Fibroblast of skin of scalp (primary cell): Measurements from ENCODE around the gene HOXD8.
A peak's percentile ranks its signal among the peaks of the same experiment; 100 is the strongest.

Experiments
- DNase-seq: peaks from one replicate; pipeline ENCODE4 v3.0.0-alpha.2; 2013

Gene HOXD8

DNA sequence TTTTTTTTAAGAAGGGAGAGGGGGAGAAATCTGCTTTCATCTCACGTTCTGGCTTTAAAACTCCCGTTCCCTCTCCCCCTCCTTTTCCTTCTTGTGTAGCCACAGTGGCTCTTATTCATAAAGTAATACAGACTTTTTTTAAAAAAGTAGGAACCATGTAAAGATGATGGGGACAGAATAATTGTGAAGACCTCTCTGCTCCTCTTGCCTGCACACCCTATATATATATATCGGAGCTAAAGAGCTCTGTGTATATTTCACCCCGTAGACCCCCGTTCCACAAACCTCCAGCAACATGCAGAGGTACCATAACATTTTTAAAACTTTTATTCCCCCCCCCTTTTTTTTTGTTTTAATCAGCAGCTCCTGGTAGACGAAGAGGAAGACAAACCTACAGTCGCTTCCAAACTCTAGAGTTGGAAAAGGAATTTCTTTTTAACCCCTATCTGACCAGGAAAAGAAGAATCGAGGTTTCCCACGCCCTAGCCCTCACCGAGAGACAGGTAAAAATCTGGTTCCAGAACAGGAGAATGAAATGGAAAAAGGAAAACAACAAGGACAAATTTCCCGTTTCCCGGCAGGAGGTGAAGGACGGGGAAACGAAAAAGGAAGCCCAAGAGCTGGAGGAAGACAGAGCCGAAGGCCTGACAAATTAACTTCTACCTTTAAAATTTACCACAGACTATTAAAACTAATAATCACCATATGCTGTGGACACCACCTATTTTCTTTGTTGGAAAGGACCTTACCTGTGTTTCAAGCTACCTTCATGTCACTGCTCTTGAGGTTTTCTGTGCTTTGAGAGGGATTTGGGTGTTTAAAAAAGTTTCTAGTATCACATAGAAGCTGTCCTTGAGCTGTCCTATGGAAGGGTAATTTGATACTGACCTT lies 1.7 kb downstream of the HOXD8 start:
- DNase-seq = no peak

DNA sequence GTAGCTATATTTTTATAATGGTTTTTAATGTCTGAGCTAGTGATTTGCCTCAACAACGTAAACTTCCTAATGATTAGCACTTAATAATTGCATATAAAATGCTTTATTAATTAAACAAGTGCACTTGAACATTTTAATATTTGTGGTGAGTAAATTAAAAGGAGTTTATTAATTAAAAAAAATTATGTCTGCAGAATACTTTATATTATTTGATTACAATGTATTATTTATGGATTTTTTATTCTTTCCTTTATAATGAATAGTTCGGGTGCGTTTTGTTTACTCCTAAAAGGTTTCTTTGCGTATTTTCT lies 2.3 kb downstream of the HOXD8 start:
- DNase-seq = no peak

DNA sequence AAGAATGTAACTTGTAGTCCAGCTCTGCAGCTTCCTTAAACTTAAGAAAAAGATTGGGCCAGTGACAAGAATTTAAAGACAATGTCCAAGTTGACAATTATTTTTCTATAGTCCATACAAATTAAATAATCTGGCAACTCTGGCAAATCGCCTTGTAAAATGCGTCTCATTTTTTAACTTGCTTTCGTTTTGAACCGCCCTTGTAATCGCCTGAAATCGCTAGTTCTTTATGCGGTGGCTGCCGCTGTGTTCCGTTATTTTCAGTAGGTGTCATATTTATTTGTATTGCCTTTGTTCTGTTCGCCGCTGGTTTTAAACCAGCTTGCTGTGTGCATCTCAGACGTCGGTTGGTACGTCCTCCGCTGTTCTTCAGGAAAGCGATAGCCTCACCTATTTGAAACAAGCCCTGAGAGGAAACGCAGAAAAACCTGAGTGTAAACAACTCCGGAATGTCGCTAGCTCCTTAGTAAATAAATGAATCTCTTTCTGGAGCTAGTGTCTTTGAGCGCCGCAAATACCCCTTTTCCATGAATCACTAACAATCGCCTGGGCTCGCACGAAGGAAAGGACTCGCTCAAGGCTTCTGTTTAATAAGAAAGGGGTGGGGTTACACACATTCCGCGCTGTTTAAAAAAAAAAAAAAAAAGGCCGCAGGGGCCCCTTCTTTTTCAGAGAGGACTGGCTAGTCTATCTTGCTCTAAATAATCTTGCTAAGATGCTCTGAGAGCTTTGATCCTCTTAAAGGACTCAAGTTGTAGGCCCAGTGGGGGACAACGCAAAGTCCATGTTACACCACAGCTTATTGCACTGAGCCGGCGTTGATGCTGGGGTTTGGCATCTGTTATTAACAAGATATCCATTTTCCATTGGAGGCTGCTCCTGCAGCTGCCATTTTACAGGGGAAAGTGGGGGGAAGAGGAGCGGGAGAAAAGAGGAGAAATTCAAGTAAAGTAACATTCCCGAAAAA lies 3.0 kb downstream of the HOXD8 start:
- peak; percentile 82 for DNase-seq

DNA sequence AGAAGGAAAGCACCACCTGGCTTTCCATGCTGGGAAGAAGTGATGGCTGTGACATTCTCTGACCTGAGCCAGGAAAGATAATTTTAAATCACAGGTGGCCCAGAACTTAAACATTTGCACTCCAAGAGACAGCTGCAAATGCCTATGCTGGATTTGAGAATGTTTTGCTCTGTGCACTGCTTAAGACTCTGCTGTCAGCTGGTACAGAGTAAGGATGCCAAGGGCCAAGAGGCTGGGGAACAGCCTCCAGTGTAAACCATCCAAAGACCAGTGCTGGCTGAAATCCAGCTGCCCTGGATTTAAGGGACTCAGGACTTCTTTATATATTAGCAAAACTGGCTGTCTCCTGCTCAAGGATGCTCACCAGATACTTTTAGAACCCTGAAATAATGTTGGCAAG lies 3.9 kb downstream of the HOXD8 start:
- peak; percentile 14 for DNase-seq

DNA sequence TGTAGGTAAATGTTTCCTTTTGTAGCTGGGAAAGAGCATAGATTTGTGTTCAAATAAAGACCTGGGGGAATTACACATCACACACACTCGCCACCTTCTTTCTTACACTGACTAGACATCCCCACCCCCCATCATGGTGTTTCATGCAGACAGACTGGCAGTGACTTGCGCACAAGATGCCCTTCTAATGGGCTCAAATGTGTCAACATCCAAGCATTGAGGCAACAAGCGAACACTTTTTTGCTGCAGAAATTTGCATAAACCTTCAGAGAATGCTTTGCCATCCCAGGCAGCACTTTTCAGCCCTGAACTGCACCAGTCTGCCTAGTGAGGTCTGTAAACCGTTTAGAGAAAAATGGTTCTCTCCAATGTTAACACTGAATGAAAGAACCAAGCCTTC lies 4.5 kb downstream of the HOXD8 start:
- DNase-seq = peak; percentile 16

DNA sequence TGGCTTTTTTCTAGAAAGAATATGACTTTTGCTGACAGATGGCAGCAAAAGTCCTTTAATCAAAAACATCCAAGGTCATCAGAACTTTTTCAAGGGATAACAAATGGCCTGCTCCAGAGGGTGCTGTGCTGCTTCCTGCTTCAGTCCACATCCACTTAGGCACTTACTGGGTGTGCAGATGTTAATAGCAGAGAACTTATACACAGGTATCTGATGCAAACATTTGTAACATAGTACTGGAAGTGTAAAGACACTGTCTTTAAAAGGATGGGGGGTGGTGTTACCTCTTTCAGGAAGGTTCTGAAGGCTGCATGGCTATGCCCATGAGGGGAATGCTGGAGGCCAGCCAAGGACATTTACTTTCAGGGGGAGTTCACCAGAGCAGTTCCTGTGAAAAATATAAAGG lies 5.5 kb downstream of the HOXD8 start:
- DNase-seq = peak; percentile 83

DNA sequence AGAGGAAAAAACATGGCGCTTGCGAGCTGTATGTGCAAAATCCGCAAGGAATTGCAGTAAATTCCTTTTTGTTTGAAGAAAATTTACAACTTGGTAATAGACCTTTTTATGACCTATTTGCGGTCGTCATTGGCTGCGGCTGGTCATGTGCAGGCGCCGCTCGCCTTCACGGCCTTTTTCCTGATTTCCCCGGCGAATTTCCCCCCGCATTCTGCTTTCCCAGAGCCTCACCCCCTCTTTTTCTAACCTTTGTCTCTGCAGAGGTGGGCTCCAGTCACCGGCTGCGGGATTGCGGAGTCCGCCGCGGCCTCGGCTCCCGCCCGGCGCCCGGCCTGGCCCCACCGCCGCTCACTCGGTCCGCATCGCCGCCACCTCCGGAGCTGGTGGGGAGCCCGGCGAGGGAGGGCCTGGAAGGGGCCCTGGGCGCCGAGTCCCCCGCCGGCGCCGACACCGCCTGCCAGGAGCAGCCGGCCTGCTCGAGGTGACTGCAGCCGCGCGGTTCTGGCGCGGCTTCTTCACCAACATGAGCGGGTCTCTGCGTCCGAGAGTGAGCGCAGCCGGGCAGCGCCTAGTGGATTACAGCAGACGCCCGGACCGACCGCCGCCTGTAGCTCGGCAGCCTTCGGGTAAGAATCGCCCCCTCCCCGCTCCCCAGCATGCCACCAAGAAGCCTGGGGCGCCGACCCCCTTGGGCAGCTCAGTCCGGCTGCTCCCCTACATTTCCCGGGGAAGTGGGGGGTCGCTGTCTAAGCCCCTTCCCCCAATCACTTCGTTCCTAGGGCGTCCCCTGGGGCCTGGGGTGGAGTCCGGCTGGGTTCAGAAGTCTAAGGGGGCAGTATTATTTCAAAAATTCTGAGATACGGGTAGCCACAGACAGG lies 7.1 kb downstream of the HOXD8 start:
- peak; percentile 56 for DNase-seq

DNA sequence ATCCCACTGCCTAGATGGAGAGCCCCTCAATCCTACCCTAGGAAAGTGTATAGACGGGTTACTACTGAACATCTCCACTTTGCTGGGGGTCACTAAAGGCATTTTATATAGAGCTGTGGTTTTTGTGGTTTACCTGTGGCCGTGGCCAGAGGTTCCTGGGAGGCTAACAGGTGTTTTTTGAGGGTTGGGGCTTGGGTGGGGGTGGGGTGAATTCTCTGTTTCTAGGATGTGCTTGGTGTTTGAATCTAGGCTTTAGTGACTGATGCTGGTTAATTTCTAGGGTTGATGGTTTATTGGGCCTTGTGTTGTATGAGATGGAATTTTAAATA lies 7.7 kb downstream of the HOXD8 start:
- no peak for DNase-seq

DNA sequence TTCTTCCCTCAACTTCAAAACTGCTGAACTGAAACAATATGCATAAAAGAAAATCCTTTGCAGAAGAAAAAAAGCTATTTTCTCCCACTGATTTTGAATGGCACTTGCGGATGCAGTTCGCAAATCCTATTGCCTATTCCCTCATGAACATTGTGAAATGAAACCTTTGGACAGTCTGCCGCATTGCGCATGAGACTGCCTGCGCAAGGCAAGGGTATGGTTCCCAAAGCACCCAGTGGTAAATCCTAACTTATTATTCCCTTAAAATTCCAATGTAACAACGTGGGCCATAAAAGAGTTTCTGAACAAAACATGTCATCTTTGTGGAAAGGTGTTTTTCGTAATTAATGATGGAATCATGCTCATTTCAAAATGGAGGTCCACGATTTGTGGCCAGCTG lies 8.4 kb downstream of the HOXD8 start:
- peak; percentile 36 for DNase-seq

DNA sequence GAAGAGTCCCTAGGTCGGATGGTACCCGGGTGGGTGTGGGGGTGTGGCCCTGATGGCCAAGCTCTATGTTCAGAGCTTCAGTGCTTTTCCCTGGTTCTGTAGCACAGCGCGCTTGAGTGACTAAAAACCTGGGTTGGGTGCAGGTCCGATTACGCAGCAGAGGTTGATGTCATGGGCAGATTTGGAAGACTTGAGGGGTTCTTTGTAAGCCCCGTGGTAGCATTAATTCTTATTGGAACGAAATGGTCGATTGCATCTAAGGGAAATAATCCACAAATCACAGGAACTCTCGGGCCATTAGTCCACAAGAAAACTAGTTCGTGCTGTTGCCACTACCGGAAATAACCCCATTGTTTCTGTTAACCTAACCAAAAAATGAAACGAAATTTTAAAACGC lies 9.0 kb downstream of the HOXD8 start:
- DNase-seq = peak; percentile 33

DNA sequence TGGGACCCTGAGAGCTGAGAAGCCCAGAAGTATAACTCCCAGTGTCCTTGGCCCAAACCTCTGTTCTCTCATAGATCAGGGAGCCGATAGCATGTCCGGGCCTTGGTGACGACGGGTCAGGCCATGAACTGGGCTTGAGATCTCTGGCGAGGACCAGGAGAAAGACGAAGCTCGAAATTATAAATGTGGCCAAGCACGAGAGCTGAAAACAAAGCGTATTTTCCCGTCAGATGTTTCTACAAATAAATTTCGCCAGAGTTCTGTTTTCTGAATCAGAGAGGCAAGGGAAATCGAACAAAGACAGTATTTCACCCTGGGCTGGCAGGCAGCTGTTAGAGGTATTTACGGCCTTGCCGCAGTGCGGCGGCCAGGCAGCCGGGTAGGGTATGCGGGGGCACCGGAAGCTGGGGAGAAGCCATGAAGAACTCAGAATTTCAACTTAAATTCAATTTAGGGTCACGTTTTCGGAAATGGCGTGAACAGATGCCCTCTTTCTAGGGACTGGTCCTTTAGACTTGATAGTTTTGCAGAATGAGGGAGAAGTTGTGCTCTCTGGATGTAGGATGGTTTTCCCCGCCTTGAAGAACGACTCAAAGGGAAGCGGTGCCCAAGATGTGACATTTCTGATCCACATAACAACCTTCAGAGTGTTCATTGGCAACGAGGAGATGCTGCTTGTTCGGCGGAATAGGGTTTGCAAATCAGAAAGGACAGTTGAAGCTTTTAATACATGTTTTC lies 9.6 kb downstream of the HOXD8 start:
- DNase-seq = peak; percentile 53

DNA sequence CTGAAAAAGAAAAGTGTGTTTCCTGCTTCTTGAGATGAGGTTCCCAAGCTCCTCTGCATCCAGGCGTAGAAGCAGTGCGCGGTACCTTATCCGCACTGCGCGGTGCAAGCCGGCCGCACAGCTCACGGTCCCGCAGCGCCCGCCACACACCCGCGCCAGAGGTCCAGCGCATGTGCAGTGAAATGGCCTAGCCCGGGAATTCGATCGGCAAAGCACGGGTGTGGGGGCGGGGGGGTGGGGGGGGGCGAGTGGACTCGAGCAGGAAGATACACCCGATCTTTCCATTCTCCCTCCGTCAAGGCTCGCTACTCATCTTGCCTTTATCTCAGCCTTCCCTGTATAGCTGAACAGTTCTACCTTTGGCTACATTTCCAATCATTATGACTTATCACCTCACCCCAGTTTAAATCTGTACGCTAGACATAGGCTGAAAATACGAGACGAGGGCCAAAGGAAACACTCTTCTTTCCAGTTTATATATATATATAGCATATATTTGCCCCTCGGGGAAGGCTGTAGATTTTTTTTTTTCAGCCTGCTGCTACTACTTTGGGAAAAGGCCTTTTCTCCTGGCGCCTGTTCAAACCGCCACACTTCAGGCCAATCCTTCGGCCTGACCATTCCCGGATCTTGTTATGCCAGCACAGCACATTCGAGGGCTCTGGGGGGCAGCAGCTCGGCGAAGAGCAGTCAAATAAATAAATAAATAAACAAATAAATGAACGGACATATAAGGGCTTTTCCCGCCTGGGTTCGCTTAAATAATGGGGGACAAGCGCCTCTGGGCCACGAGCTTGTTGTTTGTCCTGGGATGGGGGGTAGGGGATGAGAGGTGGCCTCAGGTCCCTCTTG lies 10.4 kb downstream of the HOXD8 start:
- DNase-seq = peak; percentile 82

DNA sequence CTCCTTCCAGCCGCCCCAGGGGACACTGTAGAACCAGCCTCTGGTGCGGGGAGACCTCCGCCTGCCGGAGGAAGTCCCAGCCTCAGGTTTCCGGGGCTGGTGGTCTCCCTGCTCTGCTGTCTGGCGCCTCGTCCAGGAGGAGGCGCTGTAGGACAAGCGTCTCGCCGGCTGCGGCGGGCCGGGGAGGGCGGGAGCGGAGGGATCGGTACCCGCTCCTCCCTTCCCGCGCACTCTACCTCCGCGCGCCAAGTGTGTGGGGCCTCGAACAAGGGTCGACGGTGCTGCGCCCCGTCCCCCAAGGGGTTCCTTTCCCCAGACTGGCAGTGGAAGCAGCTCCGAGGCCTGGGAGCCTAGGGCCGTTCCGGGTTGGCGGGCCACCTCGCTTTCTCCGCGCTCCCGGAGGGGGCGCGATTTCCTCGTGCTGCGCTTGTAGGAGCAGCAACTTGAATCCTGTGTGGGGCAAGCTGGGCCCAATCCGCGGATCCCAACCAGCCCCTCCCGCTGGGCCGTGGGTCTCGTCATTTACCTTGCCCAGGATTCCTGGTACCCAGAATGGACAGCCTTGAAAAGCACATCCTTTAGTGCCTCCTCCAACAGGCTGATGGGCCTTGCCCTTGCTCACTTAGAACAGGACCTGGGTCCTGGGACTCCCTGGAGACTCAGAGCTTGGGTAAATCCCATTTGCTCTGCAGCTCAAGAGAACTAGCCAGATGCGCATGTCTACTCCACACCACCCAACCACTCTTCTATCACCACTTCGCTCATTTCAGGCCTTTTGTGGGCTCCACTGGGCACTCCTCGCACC lies 11.2 kb downstream of the HOXD8 start:
- DNase-seq = peak; percentile 87

DNA sequence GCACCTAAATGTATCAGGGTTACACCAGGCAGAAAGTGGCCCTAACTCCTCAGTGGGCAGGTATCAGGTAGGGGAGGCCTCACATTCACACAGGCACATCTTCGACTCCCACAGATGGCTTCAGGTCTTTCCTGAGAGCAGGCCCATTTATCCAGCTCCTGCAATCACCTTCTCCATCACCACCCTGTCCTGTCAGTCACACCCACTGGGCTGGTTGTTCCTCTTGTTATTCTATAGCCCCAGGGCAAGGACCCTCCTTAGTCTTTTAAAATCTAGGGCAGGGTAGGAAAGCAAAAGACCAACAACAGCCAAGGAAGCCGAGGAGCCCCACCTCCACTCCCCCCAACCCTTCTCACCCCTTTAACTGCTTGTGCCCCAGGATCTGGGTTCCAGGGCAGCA lies 12.8 kb downstream of the HOXD8 start:
- DNase-seq = no peak

DNA sequence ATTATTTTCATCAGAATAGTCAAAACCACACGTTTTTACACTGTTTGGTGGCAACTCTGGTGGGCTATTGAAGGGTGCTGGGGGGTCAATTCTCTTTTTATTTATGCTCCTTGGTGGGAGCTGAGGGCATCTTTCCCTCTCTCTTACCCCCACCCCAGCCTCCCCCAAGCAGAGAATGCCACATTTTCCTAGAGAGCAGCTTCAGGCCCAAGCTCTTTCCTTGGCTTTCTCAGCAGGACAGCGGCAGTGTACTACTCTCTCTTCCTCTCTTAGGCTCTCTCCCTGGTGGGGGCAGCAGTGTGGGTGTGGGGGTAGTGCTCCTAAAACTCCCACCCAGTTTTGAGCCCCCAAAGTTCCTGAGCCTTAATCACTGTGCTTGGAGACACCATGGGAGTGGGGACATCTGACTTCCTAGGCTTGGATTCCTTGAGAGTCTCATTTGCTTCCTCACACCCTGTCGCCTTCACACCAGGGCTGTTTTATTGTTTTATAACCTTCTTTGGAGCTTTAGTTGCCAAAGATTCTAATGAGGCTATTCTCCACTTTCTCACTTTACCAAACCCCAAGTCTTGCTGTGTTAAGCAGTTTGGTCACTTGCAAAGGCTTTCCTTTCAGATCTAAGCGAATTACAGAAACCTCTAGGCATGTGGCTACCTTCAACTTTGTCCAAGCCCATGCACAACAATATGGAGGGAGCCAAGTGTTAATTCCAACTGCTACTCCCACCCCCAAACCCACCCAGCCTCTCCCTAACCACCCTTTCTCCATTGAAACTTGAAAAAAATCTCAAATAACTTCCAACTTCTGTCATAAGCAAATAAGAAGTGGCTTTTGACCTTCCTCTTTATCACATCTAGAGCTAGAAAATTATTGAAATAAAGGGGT lies 15.8 kb downstream of the HOXD8 start:
- no peak for DNase-seq

DNA sequence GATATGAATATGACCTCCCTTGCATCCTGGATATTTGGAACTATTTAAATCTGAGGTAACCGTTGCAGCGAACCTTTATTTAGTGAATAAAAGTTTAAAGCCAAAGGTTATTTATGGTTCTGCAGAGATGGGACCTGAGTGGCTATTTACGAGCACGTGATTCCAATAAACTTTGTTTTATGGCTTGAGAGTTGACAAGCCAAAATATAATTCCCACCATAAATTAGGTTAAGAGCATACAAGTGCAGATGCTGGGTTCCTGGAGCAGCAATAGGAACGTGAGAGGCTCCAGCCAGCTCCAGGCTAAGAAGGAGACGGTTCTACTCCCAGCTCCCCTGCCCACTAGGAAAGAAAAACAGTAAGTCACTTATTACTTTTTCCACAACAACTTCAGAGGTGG lies 16.6 kb downstream of the HOXD8 start:
- DNase-seq = no peak

DNA sequence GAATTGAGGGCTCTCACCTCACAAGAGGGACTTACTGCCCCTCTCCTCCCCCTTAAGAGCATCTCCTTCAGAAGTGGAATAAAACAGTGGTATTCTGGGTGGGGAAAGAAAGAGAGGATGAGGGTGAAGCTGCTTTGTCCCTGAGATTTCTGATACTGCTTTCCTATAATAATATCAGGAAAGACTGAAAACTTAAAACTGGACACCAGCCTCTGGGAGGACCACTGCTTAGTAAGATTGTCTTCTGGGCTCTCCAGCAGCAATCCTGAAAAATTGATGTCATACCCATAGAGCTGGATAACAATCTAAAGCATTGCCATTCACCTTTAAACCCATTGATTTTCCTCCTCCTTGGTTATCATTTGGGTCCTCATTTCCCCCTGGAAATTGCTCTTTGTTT lies 17.1 kb downstream of the HOXD8 start:
- no peak for DNase-seq

DNA sequence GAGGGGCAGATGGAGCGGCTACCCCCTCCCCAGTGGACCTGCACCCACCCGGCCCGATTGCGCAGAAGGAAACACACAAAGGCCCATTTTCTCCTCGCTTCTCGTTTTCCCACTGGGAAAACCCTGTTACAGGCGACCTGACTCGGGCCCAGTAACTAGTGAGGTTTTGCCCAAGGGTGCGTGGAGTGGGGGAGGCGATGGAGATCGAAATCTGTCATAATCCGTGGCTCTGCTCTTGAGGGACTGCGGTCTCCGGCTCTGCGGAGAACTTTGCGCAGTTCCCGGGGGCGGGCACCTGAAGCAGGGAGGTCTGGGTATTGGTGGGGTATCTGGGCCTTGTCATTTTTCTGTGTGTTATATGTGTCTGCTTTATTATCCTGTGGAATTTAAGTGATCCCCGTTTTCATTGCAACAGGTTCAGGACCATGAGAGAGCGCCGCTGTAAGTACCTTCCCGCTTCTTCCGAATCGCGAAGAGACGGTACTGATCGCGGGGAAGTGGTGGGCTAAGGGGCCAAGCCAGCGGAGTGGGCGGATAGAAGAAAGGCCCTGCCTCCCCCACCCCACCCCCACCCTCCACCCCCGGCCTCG lies 17.8 kb downstream of the HOXD8 start:
- DNase-seq = no peak
